ENCODE measurements around the gene TMPRSS6.

GRCh38 chr22:37032134-37032534 lies 77.4 kb downstream of the TMPRSS6 start:
- TF ChIP-seq CTCF (IDR thresholded peaks at IDR 0.05) = no peak
- TF ChIP-seq EZH2 (IDR thresholded peaks at IDR 0.05; ENCODE audit: borderline replicate concordance, insufficient read depth, low read depth, low read length, poor library complexity, severe bottlenecking) = no peak
